ENCODE data around the gene PATL2. TPM values are rescaled to one million over a fixed set of nuclear protein-coding genes. Genes with fewer than 3 reads are reported as not detected.

Gene PATL2
- total and polyA plus RNA-seq, 2 experiments from 2014 or later, result 0.77 to 0.85 TPM

GRCh38 chr15:44698641-44699040 is 12.5 kb downstream of the PATL2 start:
- 93% methylated on average over 2 of the region's 2 CpGs for WGBS (ENCODE audit: low lambda C conversion rate, missing lambda C conversion rate)
- H3K27me3 ChIP-seq, result no peaks in the 10 kb centered on the region
- H3K36me3 ChIP-seq (replicated peaks; ENCODE audit: insufficient read depth, low read depth), result no peaks in the 10 kb centered on the region

GRCh38 chr15:44697014-44697413 is 14.1 kb downstream of the PATL2 start:
- H2AFZ ChIP-seq, result no peak overlapping the region
- no peak for DNase-seq (ENCODE audit: low spot score)
- TF ChIP-seq CTCF (IDR thresholded peaks at IDR 0.05; ENCODE audit: poor library complexity), result no peak
- no peak for TF ChIP-seq EZH2 (IDR thresholded peaks at IDR 0.05; ENCODE audit: borderline replicate concordance)
- TF ChIP-seq EZH2phosphoT487 (IDR thresholded peaks at IDR 0.05; ENCODE audit: low read depth, severe bottlenecking, unreplicated experiment), result no peak

More at GRCh38 chr15:44698641-44699040, 12.5 kb downstream of the PATL2 start:
- Histone ChIP-seq H3K79me2 (no peaks in the 10 kb centered on the region), H3K9me2 (replicated peaks; ENCODE audit: insufficient read depth) (no peaks in the 10 kb centered on the region), H3K4me3 (no peak overlapping the region), H4K20me1 (ENCODE audit: insufficient read depth, poor library complexity, severe bottlenecking) (no peaks in the 10 kb centered on the region), H2AFZ (no peak overlapping the region), H3K4me2 (no peak overlapping the region), H3K27ac (no peak overlapping the region), H3K4me1 (ENCODE audit: insufficient read depth) (no peaks in the 10 kb centered on the region), H3K9me3 (ENCODE audit: low read depth) (no peaks in the 10 kb centered on the region)
- TF ChIP-seq EZH2 (IDR thresholded peaks at IDR 0.05; ENCODE audit: borderline replicate concordance) (no peak), CTCF (IDR thresholded peaks at IDR 0.05; ENCODE audit: poor library complexity) (no peak), EZH2phosphoT487 (IDR thresholded peaks at IDR 0.05; ENCODE audit: low read depth, severe bottlenecking, unreplicated experiment) (no peak)
- DNase-seq (ENCODE audit: low spot score), result no peak

GRCh38 chr15:44695294-44695693 is 15.8 kb downstream of the PATL2 start:
- no peak overlapping the region for H3K4me3 ChIP-seq
- H3K27me3 ChIP-seq, result no peaks in the 10 kb centered on the region
- H3K27ac ChIP-seq, result no peak overlapping the region
- no peaks in the 10 kb centered on the region for H3K9me3 ChIP-seq (ENCODE audit: low read depth)
- no peaks in the 10 kb centered on the region for H3K36me3 ChIP-seq (replicated peaks; ENCODE audit: insufficient read depth, low read depth)
- H3K4me2 ChIP-seq, result no peak overlapping the region
- no peak overlapping the region for H2AFZ ChIP-seq
- no peaks in the 10 kb centered on the region for H4K20me1 ChIP-seq (ENCODE audit: insufficient read depth, poor library complexity, severe bottlenecking)
- H3K9me2 ChIP-seq (replicated peaks; ENCODE audit: insufficient read depth), result no peaks in the 10 kb centered on the region
- DNase-seq (ENCODE audit: low spot score), result no peak
- H3K79me2 ChIP-seq, result no peaks in the 10 kb centered on the region
- 63% methylated on average over 3 of the region's 3 CpGs for WGBS (ENCODE audit: low lambda C conversion rate, missing lambda C conversion rate)
- TF ChIP-seq CTCF (IDR thresholded peaks at IDR 0.05; ENCODE audit: poor library complexity) (no peak), EZH2phosphoT487 (IDR thresholded peaks at IDR 0.05; ENCODE audit: low read depth, severe bottlenecking, unreplicated experiment) (no peak), EZH2 (IDR thresholded peaks at IDR 0.05; ENCODE audit: borderline replicate concordance) (no peak)
- H3K4me1 ChIP-seq (ENCODE audit: insufficient read depth), result no peaks in the 10 kb centered on the region

More at GRCh38 chr15:44697014-44697413, 14.1 kb downstream of the PATL2 start:
- H3K9me2 ChIP-seq (replicated peaks; ENCODE audit: insufficient read depth), result no peaks in the 10 kb centered on the region
- no peak overlapping the region for H3K4me3 ChIP-seq
- no peak overlapping the region for H3K4me2 ChIP-seq
- no peaks in the 10 kb centered on the region for H3K9me3 ChIP-seq (ENCODE audit: low read depth)
- no peaks in the 10 kb centered on the region for H3K27me3 ChIP-seq
- no peaks in the 10 kb centered on the region for H4K20me1 ChIP-seq (ENCODE audit: insufficient read depth, poor library complexity, severe bottlenecking)
- H3K79me2 ChIP-seq, result no peaks in the 10 kb centered on the region
- no peaks in the 10 kb centered on the region for H3K4me1 ChIP-seq (ENCODE audit: insufficient read depth)
- H3K36me3 ChIP-seq (replicated peaks; ENCODE audit: insufficient read depth, low read depth), result no peaks in the 10 kb centered on the region
- H3K27ac ChIP-seq, result no peak overlapping the region

GRCh38 chr15:44694416-44694815 is 16.7 kb downstream of the PATL2 start:
- TF ChIP-seq EZH2 (IDR thresholded peaks at IDR 0.05; ENCODE audit: borderline replicate concordance) (no peak), EZH2phosphoT487 (IDR thresholded peaks at IDR 0.05; ENCODE audit: low read depth, severe bottlenecking, unreplicated experiment) (no peak), CTCF (IDR thresholded peaks at IDR 0.05; ENCODE audit: poor library complexity) (no peak)
- H3K4me3 ChIP-seq, result no peak overlapping the region
- no peaks in the 10 kb centered on the region for H4K20me1 ChIP-seq (ENCODE audit: insufficient read depth, poor library complexity, severe bottlenecking)
- no peak for DNase-seq (ENCODE audit: low spot score)
- H3K4me1 ChIP-seq (ENCODE audit: insufficient read depth), result no peaks in the 10 kb centered on the region
- no peaks in the 10 kb centered on the region for H3K9me3 ChIP-seq (ENCODE audit: low read depth)
- no peaks in the 10 kb centered on the region for H3K9me2 ChIP-seq (replicated peaks; ENCODE audit: insufficient read depth)
- no peak overlapping the region for H2AFZ ChIP-seq
- no peak overlapping the region for H3K4me2 ChIP-seq
- H3K27me3 ChIP-seq, result no peaks in the 10 kb centered on the region
- no peaks in the 10 kb centered on the region for H3K36me3 ChIP-seq (replicated peaks; ENCODE audit: insufficient read depth, low read depth)
- WGBS (ENCODE audit: low lambda C conversion rate, missing lambda C conversion rate), result 93% methylated on average over 4 of the region's 4 CpGs
- H3K79me2 ChIP-seq, result no peaks in the 10 kb centered on the region
- no peak overlapping the region for H3K27ac ChIP-seq

Data from hepatocyte (in vitro differentiated cells).